ENCODE data around the gene LGALS7. TPM values are rescaled to one million over a fixed set of nuclear protein-coding genes. Genes with fewer than 3 reads are reported as not detected.

Gene LGALS7
- total RNA-seq, 1 experiment from 2014 or later: 1.1 TPM

- BruUV-seq (replicated peaks): no TSS peak
- ChIA-PET CTCF (no interaction called here), POLR2A (no interaction called here)
- Mint-ChIP-seq H3K36me3 (ENCODE audit: insufficient read depth, unreplicated experiment) (peaks cover 25% of the 10 kb centered on the region), H3K27ac (ENCODE audit: low read depth, unreplicated experiment) (no peak overlapping the region), H3K4me3 (ENCODE audit: unreplicated experiment) (peak overlapping the region; percentile 30), H3K27me3 (ENCODE audit: insufficient read depth, unreplicated experiment) (no peaks in the 10 kb centered on the region), H3K4me1 (ENCODE audit: insufficient read depth, unreplicated experiment) (peaks cover 25% of the 10 kb centered on the region), H3K9me3 (ENCODE audit: unreplicated experiment) (no peaks in the 10 kb centered on the region)
- DNase-seq (ENCODE audit: unreplicated experiment): peak; percentile 26
- no peak for TF ChIP-seq CTCF (IDR thresholded peaks at IDR 0.05; ENCODE audit: unreplicated experiment)
- intact Hi-C loops (cut with micrococcal nuclease): no loop called here
These were observed 36.7 kb downstream of the LGALS7 start for GRCh38 chr19:38736413-38737280.

- DNase-seq (ENCODE audit: unreplicated experiment): no peak
- no peaks in the 10 kb centered on the region for H3K27me3 Mint-ChIP-seq (ENCODE audit: insufficient read depth, unreplicated experiment)
- H3K36me3 Mint-ChIP-seq (ENCODE audit: insufficient read depth, unreplicated experiment): peaks cover 29% of the 10 kb centered on the region
- no peak for TF ChIP-seq CTCF (IDR thresholded peaks at IDR 0.05; ENCODE audit: unreplicated experiment)
- ChIA-PET CTCF (no interaction called here), POLR2A (no interaction called here)
- H3K4me1 Mint-ChIP-seq (ENCODE audit: insufficient read depth, unreplicated experiment): peaks cover 27% of the 10 kb centered on the region
- intact Hi-C loops (cut with micrococcal nuclease): no loop called here
- no peaks in the 10 kb centered on the region for H3K9me3 Mint-ChIP-seq (ENCODE audit: unreplicated experiment)
- H3K27ac Mint-ChIP-seq (ENCODE audit: low read depth, unreplicated experiment): no peak overlapping the region
- BruUV-seq (replicated peaks): no TSS peak
- H3K4me3 Mint-ChIP-seq (ENCODE audit: unreplicated experiment): no peak overlapping the region
These were observed 37.3 kb downstream of the LGALS7 start for GRCh38 chr19:38736036-38736412.

- BruUV-seq (replicated peaks): no TSS peak
- Mint-ChIP-seq H3K27ac (ENCODE audit: low read depth, unreplicated experiment) (no peak overlapping the region), H3K4me3 (ENCODE audit: unreplicated experiment) (peak overlapping the region; percentile 52), H3K9me3 (ENCODE audit: unreplicated experiment) (no peaks in the 10 kb centered on the region), H3K4me1 (ENCODE audit: insufficient read depth, unreplicated experiment) (peaks cover 27% of the 10 kb centered on the region), H3K36me3 (ENCODE audit: insufficient read depth, unreplicated experiment) (peaks cover 37% of the 10 kb centered on the region), H3K27me3 (ENCODE audit: insufficient read depth, unreplicated experiment) (no peaks in the 10 kb centered on the region)
- intact Hi-C loops (cut with micrococcal nuclease): no loop called here
- DNase-seq (ENCODE audit: unreplicated experiment): no peak
- POLR2A ChIA-PET: interaction anchor here (1.0 to 1.7 kb wide), 5 partner anchors 13 to 165 kb away, joined by 3 to 12 read pairs (median 6); partner anchors contain the start of genes ECH1 and NFKBIB
- no peak for TF ChIP-seq CTCF (IDR thresholded peaks at IDR 0.05; ENCODE audit: unreplicated experiment)
- CTCF ChIA-PET: interaction anchor here (1.0 kb wide), 1 partner anchor 98 kb away, joined by 3 read pairs; no protein-coding TSS in a partner anchor
These were observed 38.0 kb downstream of the LGALS7 start for GRCh38 chr19:38735257-38735686.

GRCh38 chr19:38734426-38735256 is 38.7 kb downstream of the LGALS7 start:
- no TSS peak for BruUV-seq (replicated peaks)
- CTCF ChIA-PET: interaction anchor here (0.6 to 1.0 kb wide), 4 partner anchors 42 to 216 kb away, joined by 3 read pairs; no protein-coding TSS in a partner anchor
- Mint-ChIP-seq H3K27me3 (ENCODE audit: insufficient read depth, unreplicated experiment) (no peaks in the 10 kb centered on the region), H3K36me3 (ENCODE audit: insufficient read depth, unreplicated experiment) (peaks cover 43% of the 10 kb centered on the region), H3K9me3 (ENCODE audit: unreplicated experiment) (no peaks in the 10 kb centered on the region), H3K4me3 (ENCODE audit: unreplicated experiment) (peak overlapping the region; percentile 52), H3K27ac (ENCODE audit: low read depth, unreplicated experiment) (no peak overlapping the region), H3K4me1 (ENCODE audit: insufficient read depth, unreplicated experiment) (peaks cover 27% of the 10 kb centered on the region)
- DNase-seq (ENCODE audit: unreplicated experiment): peak; percentile 39
- TF ChIP-seq CTCF (IDR thresholded peaks at IDR 0.05; ENCODE audit: unreplicated experiment): no peak
- POLR2A ChIA-PET: interaction anchor here (0.7 to 1.7 kb wide), 7 partner anchors 12 to 166 kb away, joined by 3 to 12 read pairs (median 4); partner anchors contain the start of genes ECH1 and NFKBIB
- intact Hi-C loops (cut with micrococcal nuclease): no loop called here
